Ovary (tissue), 9 donors: Measurements from ENCODE around the gene LRRC71. TPM values are rescaled to one million over a fixed set of nuclear protein-coding genes. Genes with fewer than 3 reads are reported as not detected.

Source experiments
- DNase-seq, 5 donors: peaks; one replicate each; pipeline ENCODE4 v3.0.0-alpha.2; 2019 to 2020
- H3K27ac ChIP-seq, 2 donors: fragments of 200-600 bp; one replicate each; pipeline versions ENCODE4 v1.5.1 to v1.8.0; 2019 to 2022
- H3K27me3 ChIP-seq: fragments of 200-600 bp; one replicate; pipeline ENCODE4 v1.8.0; 2022
- H3K36me3 ChIP-seq: fragments of 200-600 bp; sonication (generic); one replicate; pipeline ENCODE4 v1.5.1; 2019
- H3K4me1 ChIP-seq: one replicate; pipeline ENCODE4 v1.8.1; 2013; ENCODE audit warnings: mild to moderate bottlenecking, moderate library complexity; ENCODE audit not compliant: insufficient read depth
- H3K4me3 ChIP-seq: fragments of 200-600 bp; sonication (generic); one replicate; pipeline ENCODE4 v1.5.1; 2017
- H3K9me3 ChIP-seq, 2 donors: fragments of 200-600 bp in 1 of 2; sonication (generic) in 1 of 2; one replicate each; pipeline versions ENCODE4 v1.5.1 to v1.8.1; 2013 to 2019; ENCODE audit warnings: mild to moderate bottlenecking in 1 of 2, moderate library complexity in 1 of 2
- EP300 ChIP-seq: sonication (generic); formaldehyde crosslinking; IDR thresholded peaks from one replicate; pipeline ENCODE4 v1.6.1; 2017; ENCODE audit warnings: antibody characterized with exemption
- POLR2A ChIP-seq: fragments of 450-650 bp; IDR thresholded peaks from one replicate; pipeline ENCODE4 v1.6.1; 2017; ENCODE audit warnings: antibody characterized with exemption, mild to moderate bottlenecking, moderate library complexity
- WGBS, 3 donors: extraction: QIAGEN DNeasy Blood & Tissue Kit in 1 of 3; methylation state at CpG; one replicate each; pipeline versions ENCODE4 v1.1.5 to v1.1.7; 2013 to 2017; 5-methylcytosine and 5-hydroxymethylcytosine counted together
- intact Hi-C, 4 donors: fragments of 100-400 bp; cut with DNase I; formaldehyde crosslinking; loops; one replicate each; pipeline versions ENCODE4 v1.11.0 to v1.15.1; 2022 to 2023
- polyA plus RNA-seq, 2 donors: library from polyadenylated mRNA; stranded (reverse); fragments of 200-250 nt in 1 of 2; fragments of 350-450 nt in 1 of 2; fragmentation: Illumina TruSeq in 1 of 2; extraction: RNeasy Lipid Tissue Mini Kit (QIAGEN cat#74804) in 1 of 2; gene quantifications; one replicate each; pipeline ENCODE4 v1.2.3, GENCODE V29; 2013 to 2014
- total RNA-seq, 7 donors: library from RNA; depleted of rRNA in 2 of 7; stranded (reverse); fragments of >200 nt in 2 of 7; fragmentation: NEBNext Ultra II Directional in 3 of 7; extraction: Animal tissue kit (Norgen Biotek cat#: 25700) in 3 of 7; gene quantifications; one replicate each; pipeline versions ENCODE4 v1.1.0 to v1.2.4, GENCODE V29; 2016 to 2023
- TF ChIP-seq, protein P1 (sequence below), 3 donors: fragments of 450-650 bp in 2 of 3; fragments of 200-600 bp in 1 of 3; IDR thresholded peaks; one replicate each; pipeline versions ENCODE4 v1.5.1 to v1.8.0; 2016 to 2022; ENCODE audit warnings: antibody characterized with exemption in 3 of 3, mild to moderate bottlenecking in 1 of 3
- donor health status: DM: no; HTN: no; CAD: no; lungs with moderate emphysema.
- donor health status: DM: no; HTN: no; CAD: no.
- donor health status: Bipolar disorder and iron deficiency.
- donor health status: DM: yes; HTN: yes; CAD: no.
- donor health status: DM: no; HTN: no; CAD: no.
- donor health status: DM: yes; HTN: yes; CAD: no.

Gene LRRC71
- total and polyA plus RNA-seq, 9 donors, result 0.07 to 11.1 (median 0.80) TPM; not detected in 3

DNA sequence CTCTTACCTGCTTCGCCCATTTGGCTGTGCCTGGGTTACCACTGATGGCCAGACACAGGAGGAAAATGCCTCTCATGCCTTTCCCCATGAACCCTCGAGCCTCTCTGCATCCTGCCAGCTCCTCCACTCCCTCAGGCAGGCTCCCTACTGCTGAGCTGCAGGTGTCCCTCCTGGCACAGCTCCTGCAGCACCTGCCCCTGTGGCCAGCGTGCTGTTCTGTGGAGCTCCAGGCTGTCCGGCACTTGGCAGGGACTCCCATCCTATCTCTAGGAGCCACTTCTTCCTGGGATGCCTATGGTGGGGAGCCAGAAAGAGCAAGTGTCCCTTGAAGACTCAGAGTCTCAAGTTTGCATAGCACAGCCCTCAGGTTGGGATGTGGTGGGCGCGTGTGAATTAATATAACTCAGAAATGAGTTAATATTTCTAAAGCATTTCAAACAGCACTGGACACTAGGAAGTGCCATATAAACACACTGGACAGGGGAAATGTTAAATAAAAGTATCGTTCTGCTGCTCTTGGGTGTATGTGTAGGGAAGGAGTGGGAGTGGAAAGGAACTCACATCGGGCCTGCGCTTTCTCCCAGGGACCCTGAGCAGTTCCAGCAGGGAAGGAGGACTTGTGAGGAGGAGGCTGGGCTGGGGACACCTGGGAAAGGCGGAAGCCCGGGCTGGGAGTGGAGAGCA is 2.7 kb downstream of the LRRC71 start:
- Histone ChIP-seq H3K9me3 (no peaks in the 10 kb centered on the region), H3K27me3 (peaks cover 4% of the 10 kb centered on the region), H3K4me3 (no peak overlapping the region), H3K27ac (no peak overlapping the region), H3K4me1 (peaks cover 12% of the 10 kb centered on the region), H3K36me3 (no peaks in the 10 kb centered on the region)
- intact Hi-C loops, result no loop called here
- WGBS, 3 donors, result 19 to 25% (median 22%) methylated on average over 11 of the region's 11 CpGs
- no peak for DNase-seq
- TF ChIP-seq, protein P1, sequence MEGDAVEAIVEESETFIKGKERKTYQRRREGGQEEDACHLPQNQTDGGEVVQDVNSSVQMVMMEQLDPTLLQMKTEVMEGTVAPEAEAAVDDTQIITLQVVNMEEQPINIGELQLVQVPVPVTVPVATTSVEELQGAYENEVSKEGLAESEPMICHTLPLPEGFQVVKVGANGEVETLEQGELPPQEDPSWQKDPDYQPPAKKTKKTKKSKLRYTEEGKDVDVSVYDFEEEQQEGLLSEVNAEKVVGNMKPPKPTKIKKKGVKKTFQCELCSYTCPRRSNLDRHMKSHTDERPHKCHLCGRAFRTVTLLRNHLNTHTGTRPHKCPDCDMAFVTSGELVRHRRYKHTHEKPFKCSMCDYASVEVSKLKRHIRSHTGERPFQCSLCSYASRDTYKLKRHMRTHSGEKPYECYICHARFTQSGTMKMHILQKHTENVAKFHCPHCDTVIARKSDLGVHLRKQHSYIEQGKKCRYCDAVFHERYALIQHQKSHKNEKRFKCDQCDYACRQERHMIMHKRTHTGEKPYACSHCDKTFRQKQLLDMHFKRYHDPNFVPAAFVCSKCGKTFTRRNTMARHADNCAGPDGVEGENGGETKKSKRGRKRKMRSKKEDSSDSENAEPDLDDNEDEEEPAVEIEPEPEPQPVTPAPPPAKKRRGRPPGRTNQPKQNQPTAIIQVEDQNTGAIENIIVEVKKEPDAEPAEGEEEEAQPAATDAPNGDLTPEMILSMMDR (IDR thresholded peaks at IDR 0.05), result no peak
- TF ChIP-seq POLR2A (no peak), EP300 (no peak)

DNA sequence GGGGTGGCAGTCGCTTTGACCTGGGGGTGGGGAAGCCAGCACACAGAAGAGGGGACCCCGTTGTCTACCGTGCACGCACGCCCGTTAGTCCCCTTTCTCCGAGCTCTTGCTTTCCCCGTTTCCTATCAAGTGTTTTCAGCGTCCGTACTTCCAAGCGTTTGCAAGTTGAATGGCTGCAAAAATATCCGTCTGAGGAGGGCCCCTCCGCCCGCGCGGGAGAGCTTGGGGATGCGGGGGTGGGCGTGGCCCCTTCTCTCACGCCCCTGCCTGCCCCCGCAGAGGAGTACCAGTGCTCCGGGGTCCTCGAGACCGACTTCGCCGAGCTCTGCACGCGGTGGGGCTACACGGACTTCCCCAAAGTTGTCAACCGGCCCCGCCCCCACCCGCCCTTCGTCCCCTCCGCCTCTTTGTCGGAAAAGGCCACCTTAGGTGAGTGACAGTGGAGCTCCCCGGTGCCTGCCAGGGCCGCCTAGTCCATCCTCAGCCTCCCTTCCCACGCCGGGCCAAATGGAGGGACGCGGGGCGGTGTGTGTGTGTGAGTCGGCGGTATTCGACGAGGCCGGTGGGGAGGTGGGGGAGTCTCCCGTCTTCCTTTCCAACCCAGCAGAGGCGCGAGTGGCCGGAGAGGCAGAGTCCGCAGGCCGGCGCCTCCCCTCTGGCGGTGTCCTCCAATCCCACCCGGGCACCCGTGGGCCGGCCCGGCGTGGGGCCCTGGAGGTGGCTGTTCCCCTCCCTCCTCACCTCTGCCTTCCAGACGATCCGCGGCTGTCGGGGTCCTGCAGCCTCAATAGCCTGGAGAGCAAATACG is 3.4 kb downstream of the LRRC71 start:
- TF ChIP-seq POLR2A (no peak), EP300 (no peak)
- TF ChIP-seq, protein P1 (IDR thresholded peaks at IDR 0.05), result no peak
- WGBS, 3 donors, result 2 to 4% (median 4%) methylated on average over 56 to 64 of the region's 64 CpGs
- no peaks in the 10 kb centered on the region for H3K36me3 ChIP-seq
- H3K9me3 ChIP-seq, result no peaks in the 10 kb centered on the region
- no peak overlapping the region for H3K4me3 ChIP-seq
- H3K27me3 ChIP-seq, result peaks cover 4% of the 10 kb centered on the region
- no peak overlapping the region for H3K27ac ChIP-seq
- DNase-seq, result peak in 1 of 5 donors; percentile 55
- intact Hi-C loops, result no loop called here
- peaks cover 12% of the 10 kb centered on the region for H3K4me1 ChIP-seq

DNA sequence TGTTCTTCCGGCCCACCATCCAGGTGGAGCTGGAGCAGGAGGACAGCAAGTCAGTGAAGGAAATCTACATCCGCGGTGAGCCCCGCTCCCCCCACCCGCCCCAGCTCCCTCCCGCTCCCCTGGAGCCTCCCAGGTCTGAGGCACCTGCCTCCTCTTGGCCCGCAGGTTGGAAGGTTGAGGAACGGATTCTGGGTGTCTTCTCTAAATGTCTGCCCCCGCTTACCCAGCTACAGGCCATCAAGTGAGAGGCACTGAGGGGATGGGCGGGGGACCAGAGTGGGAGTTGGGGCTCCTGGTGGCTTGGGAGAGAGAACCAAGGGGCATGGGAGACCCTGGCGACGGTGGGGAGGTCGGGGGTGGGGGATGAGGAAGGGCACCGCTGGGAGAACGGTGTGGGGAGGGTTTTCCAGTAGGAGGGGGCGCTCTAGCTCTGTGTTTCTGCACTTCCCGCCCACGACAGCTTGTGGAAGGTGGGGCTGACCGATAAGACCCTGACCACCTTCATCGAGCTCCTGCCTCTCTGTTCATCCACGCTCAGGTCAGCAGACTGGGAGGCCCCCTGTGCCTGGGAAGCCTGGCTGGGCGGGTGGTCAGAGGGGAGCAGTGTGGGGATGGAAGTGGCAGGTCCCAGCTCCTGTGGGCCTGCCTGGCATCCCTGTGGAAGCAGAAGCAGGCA is 4.2 kb downstream of the LRRC71 start:
- intact Hi-C loops, result no loop called here
- DNase-seq, result no peak
- H3K27ac ChIP-seq, result no peak overlapping the region
- H3K4me3 ChIP-seq, result no peak overlapping the region
- 48 to 60% (median 52%) methylated on average over 20 to 22 of the region's 22 CpGs for WGBS, 3 donors
- no peaks in the 10 kb centered on the region for H3K36me3 ChIP-seq
- H3K27me3 ChIP-seq, result peaks cover 4% of the 10 kb centered on the region
- H3K4me1 ChIP-seq, result peaks cover 12% of the 10 kb centered on the region
- H3K9me3 ChIP-seq, result no peaks in the 10 kb centered on the region
- TF ChIP-seq EP300, result no peak
- TF ChIP-seq, protein P1 (IDR thresholded peaks at IDR 0.05), result no peak
- no peak for TF ChIP-seq POLR2A

DNA sequence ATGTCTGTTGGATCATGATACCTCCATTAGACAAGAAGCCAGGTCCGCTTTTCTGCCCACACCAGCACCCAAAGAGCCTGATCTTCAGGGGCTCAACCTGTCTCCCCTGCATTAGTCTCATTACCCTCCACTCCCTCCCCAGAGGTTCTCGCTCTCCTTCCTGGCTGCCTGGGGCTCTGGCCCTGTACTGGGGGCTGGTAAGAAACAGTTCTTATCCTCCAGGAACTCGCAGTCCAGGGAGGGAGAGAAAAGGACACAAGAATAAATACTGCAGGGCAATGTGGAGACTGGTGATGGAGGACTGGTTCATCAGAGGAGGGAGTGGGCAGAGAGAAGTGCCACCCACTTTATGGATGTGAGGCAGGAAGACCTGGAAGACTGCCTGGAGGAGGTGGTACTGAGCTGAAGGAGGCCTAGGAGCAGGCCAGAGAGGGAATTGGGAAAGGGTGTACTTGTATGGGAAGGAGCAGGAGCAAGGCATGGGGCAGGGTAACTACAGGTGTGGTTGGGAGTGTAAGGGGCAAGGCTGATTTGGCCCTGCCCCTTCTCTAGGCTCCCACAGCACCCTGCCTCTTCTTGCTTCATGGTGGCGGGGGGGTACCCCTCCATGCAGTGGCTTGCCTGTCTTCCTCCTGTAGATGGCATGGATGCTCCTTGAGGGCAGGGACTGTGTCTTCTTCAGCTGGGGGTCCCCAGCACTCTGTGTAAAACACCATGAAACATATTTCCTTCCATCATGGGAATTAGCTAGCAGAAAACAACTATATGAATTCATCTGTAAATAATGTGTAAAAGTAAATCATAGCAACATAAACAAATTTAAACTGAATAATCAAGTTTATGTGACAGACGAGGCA is 5.0 kb downstream of the LRRC71 start:
- intact Hi-C loops, result loop anchor here in 1 of 4 donors (1.0 kb wide), 1 partner anchor 28 kb away; no protein-coding TSS in a partner anchor
- TF ChIP-seq POLR2A (no peak), EP300 (no peak)
- TF ChIP-seq, protein P1 (IDR thresholded peaks at IDR 0.05), result no peak
- Histone ChIP-seq H3K4me3 (no peak overlapping the region), H3K9me3 (no peaks in the 10 kb centered on the region), H3K27me3 (peaks cover 4% of the 10 kb centered on the region), H3K27ac (no peak overlapping the region), H3K4me1 (peaks cover 9% of the 10 kb centered on the region), H3K36me3 (no peaks in the 10 kb centered on the region)
- DNase-seq, result no peak
- WGBS, 3 donors, result 76 to 92% (median 88%) methylated on average over 5 of the region's 5 CpGs
